GM23338 (cell line): ENCODE results near the gene COL4A3. TPM values are rescaled to one million over a fixed set of nuclear protein-coding genes. Genes with fewer than 3 reads are reported as not detected.

Experiments used
- ATAC-seq: fragments of 200-7000 bp; cut with Tn5 transposase; 3 replicates; pipeline ENCODE4 v1.9.1; 2020
- DNase-seq: peaks from one replicate; pipeline ENCODE4 v3.0.0-alpha.2; 2015; ENCODE audit warnings: low spot score
- H2AFZ ChIP-seq: fragments of 200-600 bp; sonication (generic); 2 replicates; pipeline ENCODE4 v1.8.0; 2016; ENCODE audit warnings: antibody characterized with exemption, mild to moderate bottlenecking, moderate library complexity
- H3F3A ChIP-seq: fragments of 200-600 bp; sonication (generic); replicated peaks from 2 replicates; pipeline ENCODE4 v1.8.0; 2017; ENCODE audit warnings: antibody characterized with exemption, mixed run types, low read depth
- H3K27ac ChIP-seq: fragments of 200-600 bp; sonication (generic); 2 replicates; pipeline ENCODE4 v1.6.1; 2016; ENCODE audit warnings: low read depth
- H3K27me3 ChIP-seq: fragments of 200-600 bp; sonication (generic); 2 replicates; pipeline ENCODE4 v1.8.0; 2016; ENCODE audit warnings: mild to moderate bottlenecking, mixed run types, moderate library complexity; ENCODE audit not compliant: insufficient read depth
- H3K36me3 ChIP-seq: fragments of 200-600 bp; sonication (generic); 2 replicates; pipeline ENCODE4 v1.8.0; 2016; ENCODE audit warnings: mild to moderate bottlenecking; ENCODE audit not compliant: insufficient read depth
- H3K4me1 ChIP-seq: fragments of 200-600 bp; sonication (generic); 2 replicates; pipeline ENCODE4 v1.8.0; 2016; ENCODE audit warnings: mild to moderate bottlenecking, moderate library complexity; ENCODE audit not compliant: insufficient read depth
- H3K4me2 ChIP-seq: fragments of 200-600 bp; sonication (generic); 2 replicates; pipeline ENCODE4 v1.7.1; 2017; ENCODE audit warnings: mixed run types
- H3K4me3 ChIP-seq: fragments of 200-600 bp; sonication (generic); 2 replicates; pipeline ENCODE4 v1.6.1; 2016; ENCODE audit warnings: mixed run types
- H3K79me2 ChIP-seq: fragments of 200-600 bp; sonication (generic); replicated peaks from 2 replicates; pipeline ENCODE4 v1.8.0; 2017; ENCODE audit warnings: mild to moderate bottlenecking; ENCODE audit not compliant: insufficient read depth
- H3K9me2 ChIP-seq: fragments of 200-600 bp; sonication (generic); 2 replicates; pipeline ENCODE4 v1.8.0; 2017; ENCODE audit not compliant: insufficient read depth
- H4K20me1 ChIP-seq: fragments of 200-600 bp; sonication (generic); replicated peaks from 2 replicates; pipeline ENCODE4 v1.8.0; 2017; ENCODE audit warnings: mild to moderate bottlenecking; ENCODE audit not compliant: insufficient read depth
- H3K27ac Mint-ChIP-seq: 2 replicates; pipeline ENCODE4 v1.8.0; 2020; ENCODE audit warnings: inconsistent platforms, mild to moderate bottlenecking, moderate library complexity, mixed read lengths
- H3K27me3 Mint-ChIP-seq: 3 replicates; pipeline ENCODE4 v1.8.0; 2022; ENCODE audit warnings: low read depth, mild to moderate bottlenecking, moderate library complexity, mixed read lengths, inconsistent platforms; ENCODE audit not compliant: insufficient read depth, poor library complexity
- H3K36me3 Mint-ChIP-seq: 3 replicates; pipeline ENCODE4 v1.8.0; 2021; ENCODE audit warnings: low read depth, mild to moderate bottlenecking, inconsistent platforms, moderate library complexity, mixed read lengths
- H3K4me1 Mint-ChIP-seq: 3 replicates; pipeline ENCODE4 v1.8.0; 2020; ENCODE audit warnings: mild to moderate bottlenecking, inconsistent platforms, mixed read lengths
- H3K4me3 Mint-ChIP-seq: 3 replicates; pipeline ENCODE4 v1.8.0; 2021; ENCODE audit warnings: moderate library complexity, mild to moderate bottlenecking, inconsistent platforms, mixed read lengths
- H3K9me3 Mint-ChIP-seq: 3 replicates; pipeline ENCODE4 v1.8.0; 2020; ENCODE audit warnings: moderate library complexity, mild to moderate bottlenecking, inconsistent platforms, mixed read lengths
- CREB1 ChIP-seq: fragments of 250-450 bp; sonication (Bioruptor Pico); IDR thresholded peaks from 2 replicates; pipeline ENCODE4 v1.5.0; 2020; ENCODE audit warnings: low read depth, mild to moderate bottlenecking, moderate library complexity
- CTCF ChIP-seq, 2 experiments: fragments of 200-600 bp in 1 of 2; sonication (generic) in 1 of 2; conservative IDR thresholded peaks; 2 replicates each; pipeline versions ENCODE4 v1.5.1 to v1.6.1; 2016 to 2017; ENCODE audit warnings: antibody characterized with exemption in 2 of 2, low read depth in 2 of 2, mild to moderate bottlenecking in 2 of 2, moderate library complexity in 1 of 2
- EZH2 ChIP-seq: fragments of 200-600 bp; sonication (generic); IDR thresholded peaks from one replicate; pipeline ENCODE4 v1.8.0; 2017; ENCODE audit warnings: antibody characterized with exemption, mild to moderate bottlenecking, low read depth; ENCODE audit not compliant: unreplicated experiment
- EZH2phosphoT487 ChIP-seq: fragments of 200-600 bp; sonication (generic); IDR thresholded peaks from one replicate; pipeline ENCODE4 v1.8.1; 2018; ENCODE audit warnings: antibody characterized with exemption; ENCODE audit not compliant: unreplicated experiment
- JUNB ChIP-seq: IDR thresholded peaks from one replicate; pipeline ENCODE4 v1.6.1; 2016; ENCODE audit warnings: antibody characterized with exemption; ENCODE audit not compliant: unreplicated experiment
- NANOG ChIP-seq: IDR thresholded peaks from 2 replicates; pipeline ENCODE4 v1.6.1; 2016; ENCODE audit warnings: antibody characterized with exemption, borderline replicate concordance
- POLR2AphosphoS5 ChIP-seq: IDR thresholded peaks from 2 replicates; pipeline ENCODE4 v1.6.1; 2016; ENCODE audit warnings: antibody characterized with exemption, low read depth
- REST ChIP-seq: IDR thresholded peaks from one replicate; pipeline ENCODE4 v1.6.1; 2018; ENCODE audit warnings: antibody characterized with exemption; ENCODE audit not compliant: unreplicated experiment
- STAT1 ChIP-seq: IDR thresholded peaks from one replicate; pipeline ENCODE4 v1.6.1; 2016; ENCODE audit warnings: antibody characterized with exemption; ENCODE audit not compliant: unreplicated experiment
- ZNF114 ChIP-seq: fragments of 250-450 bp; sonication (Bioruptor Pico); IDR thresholded peaks from 2 replicates; pipeline ENCODE4 v1.5.0; 2020; ENCODE audit warnings: mild to moderate bottlenecking, moderate library complexity
- ZNF331 ChIP-seq: fragments of 250-450 bp; sonication (Bioruptor Pico); IDR thresholded peaks from 2 replicates; pipeline ENCODE4 v1.5.0; 2020; ENCODE audit warnings: low read depth, mild to moderate bottlenecking, moderate library complexity
- ZNF462 ChIP-seq: fragments of 250-450 bp; sonication (Bioruptor Pico); IDR thresholded peaks from 2 replicates; pipeline ENCODE4 v1.5.0; 2020; ENCODE audit warnings: mild to moderate bottlenecking, moderate library complexity
- polyA plus RNA-seq: library from polyadenylated mRNA; unstranded; fragments of >200 nt; fragmentation: Nextera tagmentation; extraction: Ambion mirVana; gene quantifications from 2 replicates; pipeline ENCODE4 v1.2.1, GENCODE V29; 2016
- total RNA-seq: library from RNA; depleted of rRNA; stranded (reverse); fragments of >200 nt; shearing (Covaris generic); gene quantifications from 2 replicates; pipeline ENCODE4 v1.2.3, GENCODE V29; 2014
- TF ChIP-seq, protein P1 (sequence below): IDR thresholded peaks from 2 replicates; pipeline ENCODE4 v1.6.1; 2016; ENCODE audit warnings: antibody characterized with exemption

Gene COL4A3
- total and polyA plus RNA-seq, 2 experiments from 2014 or later: 1.1 to 3.5 TPM

GRCh38 chr2:227130636-227131035 lies 33.8 kb upstream of the COL4A3 start:
- H3K27me3 Mint-ChIP-seq: peaks cover 4% of the 10 kb centered on the region
- H3K4me1 Mint-ChIP-seq: no peaks in the 10 kb centered on the region
- no peak overlapping the region for H3K4me2 ChIP-seq
- no peaks in the 10 kb centered on the region for H3K79me2 ChIP-seq
- ATAC-seq (no peak), DNase-seq (no peak)
- H3K4me1 ChIP-seq: no peaks in the 10 kb centered on the region
- no peaks in the 10 kb centered on the region for H4K20me1 ChIP-seq
- TF ChIP-seq CREB1: no peak
- TF ChIP-seq CTCF (conservative IDR thresholded peaks at IDR 0.05; ENCODE audit: low read depth in 2 of 2): no peak
- TF ChIP-seq EZH2: no peak
- TF ChIP-seq, protein P1, sequence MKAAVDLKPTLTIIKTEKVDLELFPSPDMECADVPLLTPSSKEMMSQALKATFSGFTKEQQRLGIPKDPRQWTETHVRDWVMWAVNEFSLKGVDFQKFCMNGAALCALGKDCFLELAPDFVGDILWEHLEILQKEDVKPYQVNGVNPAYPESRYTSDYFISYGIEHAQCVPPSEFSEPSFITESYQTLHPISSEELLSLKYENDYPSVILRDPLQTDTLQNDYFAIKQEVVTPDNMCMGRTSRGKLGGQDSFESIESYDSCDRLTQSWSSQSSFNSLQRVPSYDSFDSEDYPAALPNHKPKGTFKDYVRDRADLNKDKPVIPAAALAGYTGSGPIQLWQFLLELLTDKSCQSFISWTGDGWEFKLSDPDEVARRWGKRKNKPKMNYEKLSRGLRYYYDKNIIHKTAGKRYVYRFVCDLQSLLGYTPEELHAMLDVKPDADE: no peak
- no peak for TF ChIP-seq NANOG
- TF ChIP-seq JUNB: no peak
- no peak for TF ChIP-seq REST
- TF ChIP-seq STAT1: no peak
- no peak for TF ChIP-seq ZNF114 (CRISPR knock-in tag)
- TF ChIP-seq EZH2phosphoT487: no peak
- TF ChIP-seq POLR2AphosphoS5: no peak
- TF ChIP-seq ZNF331 (CRISPR knock-in tag): no peak
- no peak for TF ChIP-seq ZNF462 (CRISPR knock-in tag)
- no peak overlapping the region for H3K27ac Mint-ChIP-seq
- H2AFZ ChIP-seq: no peak overlapping the region
- no peak overlapping the region for H3K4me3 Mint-ChIP-seq
- no peaks in the 10 kb centered on the region for H3K27me3 ChIP-seq
- no peaks in the 10 kb centered on the region for H3F3A ChIP-seq
- H3K4me3 ChIP-seq: no peak overlapping the region
- H3K36me3 ChIP-seq: no peaks in the 10 kb centered on the region
- no peaks in the 10 kb centered on the region for H3K9me2 ChIP-seq
- H3K9me3 Mint-ChIP-seq: no peaks in the 10 kb centered on the region
- H3K27ac ChIP-seq: no peak overlapping the region
- no peaks in the 10 kb centered on the region for H3K36me3 Mint-ChIP-seq
